HFF-Myc (cell line): ENCODE results near the gene CHERP.

ENCODE experiments used
- DNase-seq: peaks from one replicate; pipeline ENCODE4 v3.0.0-alpha.2; 2011; ENCODE audit warnings: low read depth; ENCODE audit errors: extremely low read depth
- H3K4me3 ChIP-seq: replicated peaks from 2 replicates; pipeline ENCODE4 v1.5.1; 2011; ENCODE audit warnings: low read depth, mild to moderate bottlenecking, control low read depth, low read length
- CTCF ChIP-seq: IDR thresholded peaks from 2 replicates; pipeline ENCODE4 v1.5.1; 2012; ENCODE audit warnings: mild to moderate bottlenecking, low read depth, low read length, control low read depth; ENCODE audit errors: missing control alignments

CHERP gene

GRCh38 chr19:16586991-16587832 is 45.0 kb upstream of the CHERP start:
- DNase-seq: no peak
- TF ChIP-seq CTCF: no peak
- H3K4me3 ChIP-seq: no peak overlapping the region

DNA sequence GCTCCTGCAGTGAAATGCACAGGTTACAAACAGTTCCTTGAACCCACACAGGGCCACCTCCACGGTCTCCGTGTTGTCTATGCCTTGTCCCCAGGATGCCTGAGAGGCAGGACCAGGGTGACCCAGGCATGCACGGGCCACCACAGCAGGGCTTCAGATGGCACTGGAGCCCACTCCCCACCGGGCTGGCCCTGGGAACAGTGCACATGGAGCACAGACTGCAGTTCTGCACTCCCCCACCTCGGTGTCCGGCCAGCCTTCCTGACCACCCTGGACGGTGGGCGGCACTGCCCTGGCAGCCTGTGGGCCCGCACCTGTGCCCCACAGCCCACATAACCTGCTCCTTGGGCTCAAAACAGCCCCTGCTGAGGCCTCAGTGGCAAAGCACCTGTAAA is 44.2 kb upstream of the CHERP start:
- TF ChIP-seq CTCF: no peak
- H3K4me3 ChIP-seq: no peak overlapping the region
- DNase-seq: no peak

DNA sequence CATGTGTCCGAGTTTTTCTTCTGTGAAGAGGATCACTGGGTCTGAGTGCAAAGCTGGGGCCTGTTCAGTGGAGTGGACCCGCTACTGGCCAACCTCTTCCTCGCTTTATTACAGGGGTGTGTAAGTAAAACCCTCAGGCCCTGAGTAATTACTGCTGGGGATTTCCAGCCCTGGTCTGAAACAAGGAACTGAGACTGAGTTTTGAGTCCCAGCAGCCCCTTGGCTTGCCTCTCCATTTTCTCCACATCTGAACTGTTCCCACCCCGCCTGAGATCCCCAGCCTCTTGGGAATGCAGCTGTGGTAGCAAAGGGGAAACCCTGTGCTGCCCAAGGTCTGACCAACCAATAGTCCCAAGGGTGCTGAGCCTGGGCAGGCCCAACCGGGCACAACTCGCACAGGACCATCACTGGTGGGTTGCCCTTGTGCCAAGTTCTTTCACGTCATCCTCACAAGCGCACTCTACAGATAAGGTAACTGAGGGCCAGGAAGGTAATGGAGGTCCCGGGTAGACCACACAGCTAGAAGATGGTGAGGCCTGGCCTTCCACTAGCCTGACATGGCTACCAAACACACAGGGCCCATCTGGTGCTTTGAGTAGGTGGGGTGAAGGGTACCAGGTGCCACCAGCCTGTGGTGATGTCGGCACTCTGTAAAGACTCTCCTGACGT is 43.7 kb upstream of the CHERP start:
- TF ChIP-seq CTCF: no peak
- DNase-seq: no peak
- no peak overlapping the region for H3K4me3 ChIP-seq

DNA sequence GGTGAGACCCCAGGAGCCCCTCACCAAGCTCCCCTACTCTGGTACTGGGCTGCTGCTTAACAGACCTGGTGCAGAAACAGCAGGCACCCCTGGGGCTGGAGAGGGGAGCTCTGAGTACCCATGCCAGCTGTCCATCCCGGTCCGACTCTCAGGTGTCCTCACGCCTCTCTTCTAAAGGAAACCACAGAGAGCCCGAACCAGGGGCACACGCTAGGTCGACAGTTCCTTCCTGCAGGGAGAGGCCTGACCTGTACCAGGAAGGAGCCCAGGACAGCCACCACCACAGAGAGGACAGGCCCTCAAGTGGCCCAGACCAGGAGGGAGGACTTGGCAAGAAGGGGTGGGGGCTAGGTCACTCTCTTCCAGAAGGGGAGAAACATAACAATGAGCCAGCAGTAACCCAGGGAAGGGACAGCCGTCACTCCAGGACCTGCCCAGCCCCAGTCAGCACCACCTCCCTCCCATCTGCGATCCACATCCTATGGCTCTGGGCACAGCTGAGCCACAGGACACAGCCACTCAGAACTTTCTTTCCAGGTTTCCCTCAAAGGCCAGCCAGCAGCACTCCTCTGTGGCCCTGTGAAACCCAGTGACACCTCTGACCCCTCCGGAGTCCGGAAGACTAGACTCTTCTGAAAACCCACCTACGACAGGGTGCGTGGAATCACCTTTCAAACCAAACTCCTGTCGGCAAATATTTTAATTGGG is 43.0 kb upstream of the CHERP start:
- no peak for TF ChIP-seq CTCF
- peak overlapping the region; percentile 21 for H3K4me3 ChIP-seq
- DNase-seq: no peak

GRCh38 chr19:16584248-16585093 is 42.2 kb upstream of the CHERP start:
- DNase-seq: peak; percentile 52
- peak overlapping the region; percentile 21 for H3K4me3 ChIP-seq
- TF ChIP-seq CTCF: no peak

GRCh38 chr19:16582486-16583261 is 40.4 kb upstream of the CHERP start:
- no peak for DNase-seq
- TF ChIP-seq CTCF: no peak
- H3K4me3 ChIP-seq: no peak overlapping the region
